Kidney capillary endothelial cell (primary cell): Measurements from ENCODE around the gene CCDC85B.
A peak's percentile ranks its signal among the peaks of the same experiment; 100 is the strongest.
"Not testable (repeated sequence)": the region's sequence is repeated elsewhere in the genome, so short reads cannot be mapped to it uniquely, and the experiment has no call there.

Experiments
- DNase-seq: peaks from one replicate; pipeline ENCODE4 v3.0.0-alpha.2; 2018; ENCODE audit warnings: low spot score

The CCDC85B gene

DNA sequence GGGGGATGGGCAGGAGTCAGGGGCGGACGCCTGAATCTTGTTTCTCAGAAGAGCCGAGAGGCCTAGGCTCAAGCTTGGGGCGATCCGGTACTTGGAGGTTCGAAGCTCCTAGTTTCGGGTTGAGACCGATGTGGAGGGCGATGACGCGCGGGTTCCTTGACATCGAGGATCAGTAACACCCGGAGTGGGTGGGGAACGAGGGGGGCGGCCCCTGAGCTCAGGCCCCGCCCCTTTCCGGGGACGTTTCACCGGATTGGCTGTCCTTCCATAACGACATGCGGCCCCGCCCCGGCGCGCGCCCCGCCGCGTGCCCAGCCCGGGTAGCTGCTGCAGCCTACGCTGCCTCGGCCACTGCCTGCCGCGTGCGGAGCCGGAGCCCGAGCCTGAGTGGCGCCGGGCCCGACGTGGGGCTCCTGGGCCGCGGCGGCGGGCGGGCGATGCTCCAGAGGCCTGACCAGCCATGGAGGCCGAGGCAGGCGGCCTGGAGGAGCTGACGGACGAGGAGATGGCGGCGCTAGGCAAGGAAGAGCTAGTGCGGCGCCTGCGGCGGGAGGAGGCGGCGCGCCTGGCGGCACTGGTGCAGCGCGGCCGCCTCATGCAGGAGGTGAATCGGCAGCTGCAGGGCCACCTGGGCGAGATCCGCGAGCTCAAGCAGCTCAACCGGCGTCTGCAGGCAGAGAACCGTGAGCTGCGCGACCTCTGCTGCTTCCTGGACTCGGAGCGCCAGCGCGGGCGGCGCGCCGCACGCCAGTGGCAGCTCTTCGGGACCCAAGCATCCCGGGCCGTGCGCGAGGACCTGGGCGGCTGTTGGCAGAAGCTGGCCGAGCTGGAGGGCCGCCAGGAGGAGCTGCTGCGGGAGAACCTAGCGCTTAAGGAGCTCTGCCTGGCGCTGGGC lies at the start of gene CCDC85B:
Gene CCDC85B, plus strand, starts transcription at position 350 of the 895 bp plus-strand sequence. Its CDS starts 111 bp downstream, at position 461.
- peak; percentile 92 for DNase-seq

DNA sequence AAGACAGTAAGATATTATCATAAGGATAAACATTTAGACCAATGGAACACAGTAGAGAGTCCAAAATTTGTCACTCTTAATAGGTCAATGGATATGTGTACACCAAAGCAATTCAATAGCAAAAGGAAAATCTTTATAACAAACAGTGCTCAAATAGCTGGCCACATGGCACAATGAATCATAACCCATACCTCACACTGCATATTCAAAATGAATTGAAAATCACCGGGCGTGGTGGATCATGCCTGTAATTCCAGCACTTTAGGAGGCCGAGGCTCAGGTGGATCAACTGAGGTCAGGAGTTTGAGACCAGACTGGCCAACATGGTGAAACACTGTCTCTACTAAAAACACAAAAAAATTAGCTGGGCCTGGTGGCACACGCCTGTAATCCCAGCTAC lies 48.3 kb upstream of the CCDC85B start:
- DNase-seq = no peak

DNA sequence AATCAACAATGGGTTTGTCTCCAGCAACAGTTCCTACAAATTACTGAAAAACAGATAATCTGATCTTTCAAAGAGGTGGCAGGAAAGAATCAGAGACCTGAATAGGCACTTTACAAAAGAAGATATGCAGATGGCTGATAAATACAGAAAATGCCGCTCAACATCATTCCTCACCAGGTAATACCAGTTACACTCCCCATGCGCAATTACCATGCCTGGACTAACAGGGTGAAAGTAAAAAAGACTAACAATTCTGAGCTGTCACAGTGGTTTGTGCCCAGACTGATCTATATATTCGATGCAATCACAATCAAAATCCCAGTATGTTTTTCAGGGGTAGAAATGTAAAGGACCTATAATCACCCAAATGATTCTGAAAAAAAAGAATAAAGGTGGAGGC lies 46.7 kb upstream of the CCDC85B start:
- DNase-seq = no peak

DNA sequence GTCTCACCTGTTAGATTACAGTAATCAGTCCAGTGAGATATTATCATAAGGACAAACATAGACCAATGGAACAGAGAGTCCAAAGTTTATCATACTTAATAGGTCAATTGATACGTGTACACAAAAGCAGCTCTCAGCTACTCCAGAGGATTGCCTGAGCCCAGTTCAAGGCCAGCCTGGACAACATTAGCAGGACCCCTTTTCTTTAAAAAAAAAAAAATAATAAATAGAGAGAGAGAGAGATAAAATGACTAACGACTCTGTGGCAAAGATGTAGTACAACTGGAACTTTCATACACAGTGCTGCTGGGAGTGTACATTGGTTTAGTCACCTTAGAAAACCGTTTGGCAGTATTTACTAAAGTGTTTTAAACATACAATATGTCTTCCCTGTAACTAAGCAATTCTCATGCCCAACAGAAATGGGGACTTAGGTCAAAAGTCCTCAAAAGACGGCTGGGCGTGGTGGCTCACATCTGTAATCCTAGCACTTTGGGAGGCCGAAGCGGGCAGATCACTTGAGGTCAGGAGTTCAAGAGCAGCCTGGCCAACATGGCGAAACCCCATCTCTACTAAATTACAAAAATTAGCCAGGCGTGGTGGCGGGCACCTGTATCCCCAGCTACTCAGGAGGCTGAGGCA lies 46.1 kb upstream of the CCDC85B start:
- no peak for DNase-seq

DNA sequence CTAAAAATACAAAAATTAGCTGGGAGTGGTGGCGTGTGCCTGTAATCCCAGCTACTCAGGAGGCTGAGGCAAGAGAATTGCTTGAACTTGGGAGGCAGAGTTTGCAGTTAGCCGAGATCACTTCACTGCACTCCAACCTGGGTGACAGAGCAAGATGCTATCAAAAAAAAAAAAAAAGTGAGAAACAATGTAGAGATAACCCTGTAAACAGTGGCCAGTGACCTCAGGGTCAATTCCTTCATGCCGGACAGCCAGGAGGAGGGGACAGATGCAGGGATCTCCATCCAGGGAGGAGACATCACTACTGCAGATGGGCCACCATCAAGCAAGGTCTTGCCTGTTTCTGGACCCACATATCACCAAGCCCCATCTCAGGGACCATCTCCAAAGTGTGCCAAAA lies 42.7 kb upstream of the CCDC85B start:
- DNase-seq = no peak

DNA sequence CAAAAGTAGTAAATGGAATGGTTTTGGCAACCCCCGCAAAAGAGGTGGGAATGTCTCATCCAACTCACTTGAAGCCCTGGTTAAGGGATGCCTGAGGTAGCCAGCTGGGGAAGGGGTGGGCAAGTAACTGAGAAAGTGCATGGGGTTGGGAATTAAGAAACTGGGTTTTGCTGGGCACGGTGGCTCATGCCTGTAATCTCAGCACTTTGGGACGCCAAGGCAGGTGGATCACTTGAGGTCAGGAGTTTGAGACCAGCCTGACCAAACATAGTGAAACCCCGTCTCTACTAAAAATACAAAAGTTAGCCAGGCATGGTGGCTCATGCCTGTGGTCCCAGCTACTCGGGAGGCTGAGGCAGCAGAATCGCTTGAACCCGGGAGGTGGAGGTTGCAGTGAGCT lies 41.8 kb upstream of the CCDC85B start:
- DNase-seq = not testable (repeated sequence)

DNA sequence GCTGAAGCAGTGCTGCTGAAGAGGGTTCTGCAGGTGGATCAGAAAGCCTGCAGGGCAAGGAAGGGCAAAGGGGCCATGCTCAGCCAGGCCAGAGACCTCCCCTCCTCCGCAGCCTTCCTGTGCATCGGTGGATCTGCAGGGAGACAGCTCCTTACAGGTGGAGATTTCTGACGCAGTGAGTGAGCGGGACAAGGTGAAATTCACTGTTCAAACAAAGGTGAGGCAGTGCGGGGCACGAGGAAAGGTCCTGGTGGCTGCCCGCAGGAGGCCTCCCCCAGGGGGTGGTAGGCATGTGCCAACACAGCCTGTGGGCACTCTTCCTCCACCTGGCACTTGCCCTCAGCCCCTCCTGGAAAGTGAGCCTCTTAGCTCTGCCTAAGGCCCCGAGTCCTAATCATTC lies 41.1 kb upstream of the CCDC85B start:
- no peak for DNase-seq

DNA sequence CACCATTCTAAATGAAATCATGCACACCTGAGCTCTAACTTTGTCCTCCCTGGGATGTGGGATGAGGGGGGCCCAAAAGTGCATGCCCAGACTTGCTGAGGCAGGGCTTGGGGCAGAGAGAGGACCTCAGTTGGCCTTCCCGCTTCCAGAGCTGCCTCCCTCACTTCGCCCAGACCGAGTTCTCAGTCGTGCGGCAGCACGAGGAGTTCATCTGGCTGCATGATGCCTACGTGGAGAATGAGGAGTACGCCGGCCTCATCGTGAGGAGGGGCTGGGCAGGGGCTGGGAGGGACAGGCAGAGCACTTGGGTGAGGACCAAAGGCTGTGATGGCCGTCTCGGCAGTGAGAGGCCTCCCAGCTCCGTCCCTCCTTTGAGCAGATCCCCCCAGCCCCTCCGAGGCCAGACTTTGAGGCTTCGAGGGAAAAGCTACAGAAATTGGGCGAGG lies 40.7 kb upstream of the CCDC85B start:
- DNase-seq = no peak

DNA sequence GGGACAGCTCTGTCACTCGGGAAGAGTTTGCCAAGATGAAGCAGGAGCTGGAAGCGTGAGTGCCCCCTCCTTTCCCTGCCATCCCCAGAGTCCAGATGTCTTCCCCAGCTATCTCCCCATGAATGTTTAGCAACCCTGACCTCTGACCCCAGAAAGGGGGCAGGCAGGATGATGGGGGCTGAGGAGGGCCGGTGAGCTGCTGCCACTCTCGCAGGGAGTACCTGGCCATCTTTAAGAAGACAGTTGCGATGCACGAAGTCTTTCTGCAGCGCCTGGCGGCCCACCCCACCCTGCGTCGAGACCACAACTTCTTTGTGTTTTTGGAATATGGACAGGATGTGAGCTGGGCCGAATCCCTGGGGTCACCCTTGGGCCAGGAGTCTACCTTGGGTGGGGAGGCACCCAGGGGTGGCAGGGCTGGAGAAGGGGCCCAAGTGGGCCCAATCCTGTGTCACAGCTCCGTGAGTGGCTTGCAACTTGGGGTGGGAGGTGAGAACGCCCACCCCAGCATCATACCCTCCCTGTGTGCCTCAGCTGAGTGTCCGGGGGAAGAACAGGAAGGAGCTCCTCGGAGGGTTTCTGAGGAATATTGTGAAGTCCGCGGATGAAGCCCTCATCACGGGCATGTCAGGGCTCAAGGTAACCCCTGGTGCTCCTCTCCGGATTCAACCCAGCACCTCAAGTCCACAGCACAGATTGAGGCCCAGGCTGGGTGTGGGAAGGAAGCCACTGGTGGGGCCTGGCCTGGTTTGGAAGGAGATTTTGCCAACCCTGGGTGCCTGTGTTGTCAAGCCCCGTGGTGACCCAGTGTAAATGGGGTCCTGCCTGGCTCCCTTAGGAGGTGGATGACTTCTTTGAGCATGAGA lies 40.0 kb upstream of the CCDC85B start:
- DNase-seq = no peak

DNA sequence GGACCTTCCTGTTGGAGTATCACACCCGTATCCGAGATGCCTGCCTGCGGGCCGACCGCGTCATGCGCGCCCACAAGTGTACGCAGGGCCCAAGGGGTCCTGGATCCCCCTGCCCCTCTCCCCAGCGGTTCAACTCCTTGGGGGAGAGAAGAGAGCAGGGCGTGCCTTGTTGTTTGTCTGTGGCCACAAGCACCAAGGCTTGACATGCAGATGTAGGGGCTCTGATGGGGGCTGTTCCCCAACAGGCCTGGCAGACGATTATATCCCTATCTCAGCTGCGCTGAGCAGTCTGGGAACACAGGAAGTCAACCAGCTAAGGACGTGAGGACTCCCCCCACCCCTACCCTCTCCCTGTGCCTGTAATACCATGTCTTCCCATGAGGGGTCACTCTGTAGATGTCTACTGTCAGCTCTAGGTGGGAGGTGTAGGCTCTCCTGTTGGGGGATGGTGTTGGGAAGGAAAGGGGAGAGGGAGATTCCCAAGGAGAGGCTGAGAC lies 39.3 kb upstream of the CCDC85B start:
- no peak for DNase-seq

DNA sequence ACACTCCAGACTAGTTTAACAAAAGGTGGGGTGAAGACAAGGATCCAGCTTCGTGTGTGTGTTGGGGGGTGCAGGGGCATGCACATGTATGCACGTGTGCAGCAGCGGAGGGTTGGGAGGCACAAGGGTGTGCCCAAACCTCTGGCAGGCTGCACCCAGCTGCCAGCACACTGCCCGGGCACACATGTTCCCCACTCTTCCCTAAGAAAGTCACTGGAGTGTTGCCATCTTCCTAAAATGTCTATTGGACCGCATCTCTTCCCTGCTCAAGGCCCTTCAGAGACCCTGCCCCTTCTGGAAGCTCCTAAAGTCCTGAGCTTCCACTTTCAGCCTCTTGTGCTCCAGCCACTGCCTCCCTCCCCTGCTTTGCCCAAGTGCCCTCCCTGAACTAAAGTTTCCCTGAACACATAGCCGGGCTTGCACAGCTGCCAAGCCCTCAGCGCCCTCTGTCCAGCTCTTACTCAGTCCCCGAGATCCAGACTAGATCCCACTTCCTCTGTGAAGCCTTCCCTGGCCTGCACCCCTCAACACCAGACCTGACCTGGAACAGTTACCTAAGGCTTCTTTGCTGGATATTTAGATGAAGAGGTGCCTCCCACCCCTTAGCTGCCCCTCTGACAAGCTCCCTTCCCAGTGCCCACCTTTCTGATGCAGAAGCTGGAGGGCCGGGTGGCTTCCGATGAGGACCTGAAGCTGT lies 38.5 kb upstream of the CCDC85B start:
- no peak for DNase-seq

DNA sequence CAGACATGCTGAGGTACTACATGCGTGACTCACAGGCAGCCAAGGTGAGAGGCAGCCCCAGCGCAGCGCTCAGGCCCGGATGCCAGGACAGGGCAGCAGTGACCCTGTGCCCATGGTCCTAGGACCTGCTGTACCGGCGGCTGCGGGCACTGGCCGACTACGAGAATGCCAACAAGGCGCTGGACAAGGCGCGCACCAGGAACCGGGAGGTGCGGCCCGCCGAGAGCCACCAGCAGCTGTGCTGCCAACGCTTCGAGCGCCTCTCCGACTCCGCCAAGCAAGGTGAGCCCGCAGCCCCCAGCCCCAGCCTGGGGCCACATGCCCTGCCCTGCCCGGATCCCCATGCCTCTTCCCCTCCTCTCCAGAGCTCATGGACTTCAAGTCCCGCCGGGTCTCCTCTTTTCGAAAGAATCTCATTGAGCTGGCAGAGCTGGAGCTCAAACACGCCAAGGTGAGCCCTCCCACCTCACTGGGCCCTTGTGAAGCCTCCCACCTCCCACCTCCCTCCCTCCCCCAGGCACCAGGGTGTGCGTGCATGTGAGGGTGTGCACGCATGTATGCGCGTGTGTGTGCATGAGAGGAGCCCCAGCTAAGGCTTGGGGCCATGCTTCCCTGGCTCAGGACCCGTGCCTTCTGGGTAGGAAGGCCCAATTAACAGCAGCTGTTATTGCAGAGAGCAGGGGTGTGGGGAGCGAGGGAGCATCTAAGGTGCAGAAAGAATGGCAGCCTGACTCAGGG lies 37.8 kb upstream of the CCDC85B start:
- DNase-seq = no peak

DNA sequence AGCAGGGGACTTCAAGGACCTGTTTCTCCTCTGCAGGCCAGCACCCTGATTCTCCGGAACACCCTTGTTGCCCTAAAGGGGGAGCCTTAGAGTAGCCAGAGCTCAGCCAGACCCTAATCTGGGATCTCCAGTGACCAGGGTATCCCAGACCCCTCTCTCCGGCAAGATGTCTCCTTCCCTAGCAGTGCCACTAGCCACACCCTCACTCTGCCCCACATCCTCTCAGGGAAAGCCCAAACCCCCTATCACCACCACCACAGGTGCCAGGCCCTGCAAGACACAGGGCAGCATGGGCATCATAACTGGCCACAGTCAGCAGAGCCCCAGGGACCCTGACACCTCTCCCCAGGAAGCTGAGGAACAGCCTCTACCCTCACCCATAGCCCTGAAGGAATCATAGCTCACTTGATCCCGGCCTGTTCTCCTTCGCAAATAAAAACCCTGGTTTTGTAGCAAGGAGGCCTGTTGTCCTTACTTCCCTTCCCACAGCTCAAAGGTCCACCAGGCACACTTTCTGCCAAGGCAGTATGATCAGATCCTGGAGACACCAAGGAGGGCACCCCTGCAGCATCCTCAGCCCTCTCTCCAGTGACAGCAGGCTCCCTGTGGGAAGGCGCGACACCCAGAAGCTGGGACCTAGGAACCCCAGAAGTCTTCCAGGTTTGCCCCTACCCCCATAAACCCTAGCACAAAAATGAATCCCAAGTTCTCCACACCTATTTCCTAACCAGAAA lies 37.1 kb upstream of the CCDC85B start:
- DNase-seq = no peak

DNA sequence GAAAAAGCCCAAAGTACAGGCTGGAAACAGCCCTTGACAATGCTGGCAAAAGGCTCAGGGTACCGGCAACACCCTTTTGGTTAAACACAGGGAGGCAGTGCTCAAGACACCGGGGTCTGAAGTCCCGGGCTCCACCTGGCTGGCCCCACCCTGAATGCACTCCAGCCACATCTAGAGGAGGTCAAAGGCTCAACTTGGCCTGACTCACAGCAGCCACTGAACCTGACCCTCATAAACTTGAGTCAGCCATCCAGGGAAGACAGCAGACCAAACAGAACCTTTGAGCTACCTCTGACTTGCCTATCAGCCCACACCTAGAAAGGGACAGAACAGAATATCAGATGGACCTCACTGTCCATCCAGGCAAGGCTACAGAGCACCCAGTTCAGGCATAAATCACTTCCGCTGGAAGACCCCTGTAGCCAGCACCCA lies 36.3 kb upstream of the CCDC85B start:
- DNase-seq = no peak

DNA sequence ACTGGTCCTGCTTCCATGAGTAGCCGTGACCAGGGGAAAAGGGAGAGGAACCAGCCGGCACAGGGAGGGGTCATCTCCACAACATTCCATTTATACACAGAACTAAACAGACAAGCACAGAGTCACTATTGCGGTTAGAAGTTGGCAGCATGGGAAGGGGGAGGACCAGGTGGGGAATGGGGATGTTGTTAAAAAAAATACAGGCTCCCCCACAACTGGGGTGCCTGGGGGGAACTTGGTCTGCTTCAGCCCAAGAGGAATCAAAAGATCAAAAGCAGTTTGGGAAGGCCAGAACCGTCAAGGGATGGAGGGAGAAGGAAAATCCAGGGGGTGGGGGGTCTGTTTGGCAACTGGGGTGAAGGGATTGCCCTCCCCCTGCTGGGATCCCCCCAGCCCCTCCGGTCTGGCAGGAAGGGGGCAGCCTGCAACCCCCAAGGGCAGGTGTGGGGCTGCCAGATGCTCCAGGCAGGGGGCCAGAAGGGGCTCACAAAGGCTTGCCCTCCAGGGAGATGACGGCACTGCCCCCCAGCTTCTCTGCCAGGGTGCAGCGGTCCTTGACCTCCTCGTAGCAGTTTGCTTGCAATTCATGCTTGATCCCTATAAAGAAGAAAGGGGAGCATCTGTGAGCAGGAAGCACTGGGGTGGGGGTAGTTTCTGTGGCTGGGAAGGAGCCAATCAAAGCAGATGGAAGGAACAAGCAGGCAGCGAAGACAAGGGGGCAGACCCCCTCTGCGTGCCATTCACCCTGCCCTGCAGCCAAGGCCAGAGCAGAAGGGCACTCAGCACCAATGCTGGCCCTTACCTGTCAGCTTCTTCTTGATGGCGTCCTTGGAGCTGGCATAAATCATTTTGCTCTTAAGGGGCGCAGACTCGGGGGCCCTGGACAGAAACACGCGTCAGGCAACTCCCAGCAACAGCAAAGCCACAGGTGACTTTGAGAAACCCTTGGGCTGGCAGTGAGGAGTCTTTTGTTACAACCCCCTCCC lies 35.3 kb upstream of the CCDC85B start:
- DNase-seq = no peak

DNA sequence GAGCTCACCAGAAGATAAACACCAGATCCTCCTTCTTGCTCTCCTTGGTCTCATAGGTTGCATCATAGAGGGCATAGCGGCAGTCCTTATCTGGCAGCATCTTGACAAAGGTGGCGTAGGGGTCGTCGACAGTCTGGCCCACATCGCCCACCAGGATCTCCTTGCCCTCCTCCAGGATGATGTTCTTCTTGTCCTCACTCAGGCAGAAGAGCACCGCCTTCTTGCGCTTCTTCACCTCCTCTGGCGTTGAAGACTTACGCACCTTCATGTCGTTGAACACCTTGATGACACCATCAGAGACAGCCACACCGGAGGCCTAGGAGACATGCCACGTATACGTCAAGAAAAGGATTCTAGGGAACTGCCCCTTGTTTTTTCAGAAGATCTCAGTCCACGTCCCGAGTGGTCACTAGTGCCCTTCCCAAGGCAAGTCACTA lies 34.5 kb upstream of the CCDC85B start:
- no peak for DNase-seq

DNA sequence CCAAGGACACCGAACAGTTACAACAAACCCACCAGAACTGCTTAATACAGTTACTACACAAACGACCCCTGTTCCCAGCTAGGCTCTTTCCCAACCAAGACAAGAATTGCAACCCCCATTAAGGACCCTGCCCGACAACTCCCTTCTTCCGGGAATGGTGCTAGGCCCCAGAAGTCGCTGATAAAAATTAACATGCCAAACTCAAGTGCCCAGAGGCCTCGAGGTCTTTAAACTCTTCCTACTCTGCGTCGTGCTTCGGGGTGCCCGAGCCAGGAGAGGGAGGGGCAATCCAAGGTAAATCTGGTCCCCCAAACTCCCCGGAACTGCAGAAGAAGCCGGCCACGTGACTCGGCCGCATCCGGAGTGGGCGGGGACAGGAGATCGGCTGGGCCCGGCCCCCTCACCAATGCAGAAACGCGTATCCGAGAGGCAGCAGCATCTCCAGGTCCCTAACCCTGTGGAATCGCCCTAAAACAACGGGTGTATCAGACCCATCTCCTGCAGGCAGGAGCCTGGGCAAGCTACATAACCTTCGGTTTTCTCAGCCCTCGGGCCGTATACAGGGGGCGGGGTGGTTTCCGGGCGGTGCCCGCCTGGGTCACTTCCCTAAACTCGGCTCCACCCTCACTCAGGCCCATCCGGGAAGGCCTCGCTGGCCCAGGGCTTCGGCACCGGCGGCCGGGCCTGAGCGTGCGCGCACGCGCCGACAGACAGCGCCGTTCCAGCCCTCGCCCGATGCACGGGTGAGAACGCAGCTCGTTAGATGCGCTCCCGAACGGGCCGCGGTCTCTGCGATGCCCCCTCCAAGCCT lies 33.6 kb upstream of the CCDC85B start:
- no peak for DNase-seq

DNA sequence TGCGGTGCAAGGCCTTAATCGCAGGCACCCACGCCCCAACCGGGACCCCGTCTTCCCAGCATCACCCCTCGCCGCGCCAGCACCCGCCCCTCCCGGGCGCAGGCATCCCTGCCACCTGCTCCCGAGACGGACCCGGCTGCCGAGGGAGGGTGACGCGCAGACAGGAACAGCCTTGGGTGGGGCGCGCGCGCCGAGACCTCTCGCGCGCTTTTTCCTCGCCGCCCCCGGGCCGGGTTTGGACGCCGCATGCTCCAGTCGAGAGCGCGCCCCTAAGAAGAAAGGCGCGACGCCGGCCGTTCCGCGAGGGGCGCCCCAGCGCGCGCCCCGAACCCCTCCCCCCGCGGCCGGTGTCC lies 33.0 kb upstream of the CCDC85B start:
- no peak for DNase-seq
